Hepatocyte (in vitro differentiated cells): Measurements from ENCODE around the gene AUTS2. TPM values are rescaled to one million over a fixed set of nuclear protein-coding genes. Genes with fewer than 3 reads are reported as not detected.

Experiments
- DNase-seq: peaks from one replicate; pipeline ENCODE4 v3.0.0-alpha.2; 2016; ENCODE audit warnings: low spot score
- H2AFZ ChIP-seq: fragments of 200-600 bp; sonication (generic); 2 replicates; pipeline ENCODE4 v1.6.0; 2016; ENCODE audit warnings: antibody characterized with exemption, mild to moderate bottlenecking
- H3K27ac ChIP-seq: fragments of 200-600 bp; sonication (generic); 2 replicates; pipeline ENCODE4 v1.5.1; 2016; ENCODE audit warnings: mild to moderate bottlenecking
- H3K27me3 ChIP-seq: fragments of 200-600 bp; sonication (generic); 2 replicates; pipeline ENCODE4 v1.6.1; 2016
- H3K36me3 ChIP-seq: fragments of 200-600 bp; sonication (generic); replicated peaks from 2 replicates; pipeline ENCODE4 v1.5.1; 2016; ENCODE audit warnings: low read depth; ENCODE audit not compliant: insufficient read depth
- H3K4me1 ChIP-seq: fragments of 200-600 bp; sonication (generic); 2 replicates; pipeline ENCODE4 v1.5.1; 2016; ENCODE audit warnings: mild to moderate bottlenecking, moderate library complexity; ENCODE audit not compliant: insufficient read depth
- H3K4me2 ChIP-seq: fragments of 200-600 bp; sonication (generic); 2 replicates; pipeline ENCODE4 v1.6.0; 2016
- H3K4me3 ChIP-seq: fragments of 200-600 bp; sonication (generic); 2 replicates; pipeline ENCODE4 v1.5.1; 2016; ENCODE audit warnings: mild to moderate bottlenecking
- H3K79me2 ChIP-seq: fragments of 200-600 bp; sonication (generic); 2 replicates; pipeline ENCODE4 v1.6.0; 2017; ENCODE audit warnings: mild to moderate bottlenecking
- H3K9me2 ChIP-seq: fragments of 200-600 bp; sonication (generic); replicated peaks from 2 replicates; pipeline ENCODE4 v1.6.0; 2017; ENCODE audit warnings: mild to moderate bottlenecking; ENCODE audit not compliant: insufficient read depth
- H3K9me3 ChIP-seq: fragments of 200-600 bp; sonication (generic); 2 replicates; pipeline ENCODE4 v1.5.1; 2016; ENCODE audit warnings: low read depth, mild to moderate bottlenecking
- H4K20me1 ChIP-seq: fragments of 200-600 bp; sonication (generic); 2 replicates; pipeline ENCODE4 v1.6.0; 2016; ENCODE audit warnings: mild to moderate bottlenecking; ENCODE audit not compliant: insufficient read depth, poor library complexity, severe bottlenecking
- CTCF ChIP-seq: fragments of 200-600 bp; sonication (generic); IDR thresholded peaks from 2 replicates; pipeline ENCODE4 v1.5.1; 2016; ENCODE audit warnings: antibody characterized with exemption, mild to moderate bottlenecking; ENCODE audit not compliant: poor library complexity
- EZH2 ChIP-seq: fragments of 200-600 bp; sonication (generic); IDR thresholded peaks from 2 replicates; pipeline ENCODE4 v1.6.1; 2016; ENCODE audit warnings: antibody characterized with exemption, mild to moderate bottlenecking, borderline replicate concordance
- EZH2phosphoT487 ChIP-seq: fragments of 200-600 bp; sonication (generic); IDR thresholded peaks from one replicate; pipeline ENCODE4 v1.6.1; 2018; ENCODE audit warnings: antibody characterized with exemption, mild to moderate bottlenecking, low read depth, moderate library complexity; ENCODE audit not compliant: unreplicated experiment, severe bottlenecking
- WGBS: methylation state at CpG from one replicate; pipeline ENCODE4 v1.1.6; 2016; ENCODE audit warnings: low lambda C conversion rate; ENCODE audit errors: missing lambda C conversion rate; 5-methylcytosine and 5-hydroxymethylcytosine counted together
- polyA plus RNA-seq: library from polyadenylated mRNA; unstranded; fragments of >200 nt; fragmentation: Nextera tagmentation; extraction: Ambion mirVana; gene quantifications from 2 replicates; pipeline ENCODE4 v1.2.1, GENCODE V29; 2016
- total RNA-seq: library from RNA; depleted of rRNA; stranded (reverse); fragments of >200 nt; gene quantifications from 2 replicates; pipeline ENCODE4 v1.2.3, GENCODE V29; 2014

Gene AUTS2
- total and polyA plus RNA-seq, 2 experiments from 2014 or later: 34.4 to 40.9 TPM

DNA sequence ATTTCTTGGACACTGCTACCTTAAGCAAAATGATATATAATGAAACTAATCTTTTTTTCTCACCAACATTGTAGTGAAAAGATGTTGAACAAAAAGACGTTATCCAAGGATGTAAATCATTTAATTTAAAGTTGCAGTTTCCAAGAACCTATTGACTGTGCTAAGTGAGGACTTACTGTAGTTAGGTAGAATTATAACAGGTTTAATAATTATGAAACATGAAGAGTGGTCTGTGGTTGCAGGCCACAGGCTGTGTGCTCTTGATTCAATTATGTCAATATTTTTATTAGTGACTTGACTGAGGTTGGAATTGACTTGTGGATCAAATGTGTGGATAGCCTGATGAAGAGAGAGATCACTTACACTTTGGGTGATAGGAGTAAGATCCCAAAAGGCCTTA, 478.1 kb downstream of the AUTS2 start:
- H3K4me2 ChIP-seq: no peak overlapping the region
- no peaks in the 10 kb centered on the region for H3K9me2 ChIP-seq
- H3K4me3 ChIP-seq: no peak overlapping the region
- TF ChIP-seq EZH2 (no peak), CTCF (no peak), EZH2phosphoT487 (no peak)
- 94% methylated on average over 1 of the region's 1 CpG for WGBS
- no peaks in the 10 kb centered on the region for H3K36me3 ChIP-seq
- H3K4me1 ChIP-seq: peaks cover 3% of the 10 kb centered on the region
- no peaks in the 10 kb centered on the region for H3K27me3 ChIP-seq
- no peak overlapping the region for H3K27ac ChIP-seq
- no peaks in the 10 kb centered on the region for H4K20me1 ChIP-seq
- H3K79me2 ChIP-seq: no peaks in the 10 kb centered on the region
- DNase-seq: no peak
- no peak overlapping the region for H2AFZ ChIP-seq
- H3K9me3 ChIP-seq: no peaks in the 10 kb centered on the region

- Histone ChIP-seq H3K79me2 (no peaks in the 10 kb centered on the region), H3K4me1 (no peaks in the 10 kb centered on the region), H3K27ac (no peak overlapping the region), H3K4me3 (no peak overlapping the region), H3K9me2 (no peaks in the 10 kb centered on the region), H3K4me2 (no peak overlapping the region), H3K27me3 (no peaks in the 10 kb centered on the region), H4K20me1 (no peaks in the 10 kb centered on the region), H2AFZ (no peak overlapping the region), H3K36me3 (no peaks in the 10 kb centered on the region), H3K9me3 (no peaks in the 10 kb centered on the region)
- WGBS: 62% methylated on average over 5 of the region's 5 CpGs
- TF ChIP-seq EZH2 (no peak), CTCF (no peak), EZH2phosphoT487 (no peak)
- no peak for DNase-seq
Measured at GRCh38 chr7:70082099-70082611, 483.9 kb downstream of the AUTS2 start.

DNA sequence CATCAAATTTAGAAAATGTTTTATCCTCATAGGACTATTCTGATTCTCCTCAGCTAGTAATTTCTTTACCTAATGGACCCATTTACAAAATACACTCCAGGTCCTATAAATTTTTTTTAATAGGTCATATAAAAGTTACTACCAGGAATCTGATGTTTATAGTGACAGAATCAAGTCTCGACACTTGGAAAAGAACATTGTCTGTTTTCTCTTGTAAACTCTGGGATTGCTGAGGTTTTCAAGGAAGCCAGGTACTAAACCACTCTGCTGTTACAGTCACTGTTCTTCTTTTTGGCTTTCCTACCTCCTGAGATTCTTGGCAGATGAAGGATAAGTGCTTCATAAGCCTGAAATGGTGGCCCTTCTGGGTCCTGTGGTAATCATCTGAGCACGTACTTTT, 493.1 kb downstream of the AUTS2 start:
- TF ChIP-seq EZH2: no peak
- TF ChIP-seq EZH2phosphoT487: no peak
- no peak for TF ChIP-seq CTCF
- no peaks in the 10 kb centered on the region for H3K36me3 ChIP-seq
- H3K27me3 ChIP-seq: no peaks in the 10 kb centered on the region
- 70% methylated on average over 2 of the region's 2 CpGs for whole genome bisulfite sequencing
- no peak overlapping the region for H2AFZ ChIP-seq
- H3K9me2 ChIP-seq: no peaks in the 10 kb centered on the region
- peak overlapping the region; percentile 31 for H3K27ac ChIP-seq
- no peak overlapping the region for H3K4me3 ChIP-seq
- no peaks in the 10 kb centered on the region for H3K79me2 ChIP-seq
- H4K20me1 ChIP-seq: no peaks in the 10 kb centered on the region
- H3K4me2 ChIP-seq: peak overlapping the region; percentile 2
- peaks cover 27% of the 10 kb centered on the region for H3K4me1 ChIP-seq
- no peaks in the 10 kb centered on the region for H3K9me3 ChIP-seq
- no peak for DNase-seq
